Stimulated activated CD4-positive, alpha-beta T cell treated with anti-CD3 and anti-CD28 coated beads, TNF-alpha, amount 100 ng/mL, for 48 hours (primary cell): Measurements from ENCODE around the gene TMEM208.

ENCODE experiments used
- DNase-seq, 3 donors: peaks; one replicate each; pipeline ENCODE4 v3.0.0-alpha.2; 2020; ENCODE audit warnings: low read depth in 3 of 3

The TMEM208 gene

GRCh38 chr16:67209565-67209964, 17.4 kb upstream of the TMEM208 start:
- DNase-seq = no peak

GRCh38 chr16:67210069-67210937, 16.6 kb upstream of the TMEM208 start:
- DNase-seq = no peak

- DNase-seq = no peak
Observed at GRCh38 chr16:67211674-67212073, 15.3 kb upstream of the TMEM208 start.

- no peak for DNase-seq
Observed at GRCh38 chr16:67212766-67213165, 14.2 kb upstream of the TMEM208 start.

- DNase-seq = no peak
Observed at GRCh38 chr16:67213197-67214019, 13.5 kb upstream of the TMEM208 start.

- DNase-seq = no peak
Observed at GRCh38 chr16:67215706-67216105, 11.2 kb upstream of the TMEM208 start.

- no peak for DNase-seq
Observed at GRCh38 chr16:67216612-67217490, 10.1 kb upstream of the TMEM208 start.

GRCh38 chr16:67223992-67224391, 2.9 kb upstream of the TMEM208 start:
- DNase-seq = no peak

- no peak for DNase-seq
Observed at GRCh38 chr16:67226295-67226803, 581 bp upstream of the TMEM208 start.

- DNase-seq = no peak
Observed at GRCh38 chr16:67227567-67227921, 614 bp downstream of the TMEM208 start.

GRCh38 chr16:67228034-67228785, 1.3 kb downstream of the TMEM208 start:
- DNase-seq = no peak

- DNase-seq = no peak
Observed at GRCh38 chr16:67228905-67229304, 2.0 kb downstream of the TMEM208 start.

GRCh38 chr16:67229906-67230808, 3.2 kb downstream of the TMEM208 start:
- no peak for DNase-seq

GRCh38 chr16:67230809-67231660, 4.1 kb downstream of the TMEM208 start:
- no peak for DNase-seq

- no peak for DNase-seq
Observed at GRCh38 chr16:67233596-67233995, 6.7 kb downstream of the TMEM208 start.

- no peak for DNase-seq
Observed at GRCh38 chr16:67234180-67234597, 7.3 kb downstream of the TMEM208 start.

GRCh38 chr16:67235816-67236562, 9.1 kb downstream of the TMEM208 start:
- peak in 2 of 3 donors; percentile 16 to 22 for DNase-seq
